Left ventricle myocardium superior (tissue), 1 donor: ENCODE data around the gene ACP7. TPM values are rescaled to one million over a fixed set of nuclear protein-coding genes. Genes with fewer than 3 reads are reported as not detected.
"Not testable (repeated sequence)": the region's sequence is repeated elsewhere in the genome, so short reads cannot be mapped to it uniquely, and the experiment has no call there.

ENCODE experiments used
- ATAC-seq: fragments of 200-7000 bp; cut with Tn5 transposase; one replicate; pipeline ENCODE4 v1.9.1; 2020; ENCODE audit warnings: mild to moderate bottlenecking, moderate library complexity
- DNase-seq: peaks from one replicate; pipeline ENCODE4 v3.0.0-alpha.2; 2020
- intact Hi-C: fragments of 100-400 bp; cut with micrococcal nuclease; formaldehyde crosslinking; loops from one replicate; pipeline ENCODE4 v1.11.0; 2022
- total RNA-seq: library from RNA; stranded (reverse); fragmentation: NEBNext Ultra II Directional; extraction: Animal tissue kit (Norgen Biotek cat#: 25700); gene quantifications from one replicate; pipeline ENCODE4 v1.2.1, GENCODE V29; 2021
- donor health status: DM: no; HTN: yes; CAD: no; lungs with severe emphysema.

ACP7 gene
- total RNA-seq, 1 donor from 2014 or later: not detected

DNA sequence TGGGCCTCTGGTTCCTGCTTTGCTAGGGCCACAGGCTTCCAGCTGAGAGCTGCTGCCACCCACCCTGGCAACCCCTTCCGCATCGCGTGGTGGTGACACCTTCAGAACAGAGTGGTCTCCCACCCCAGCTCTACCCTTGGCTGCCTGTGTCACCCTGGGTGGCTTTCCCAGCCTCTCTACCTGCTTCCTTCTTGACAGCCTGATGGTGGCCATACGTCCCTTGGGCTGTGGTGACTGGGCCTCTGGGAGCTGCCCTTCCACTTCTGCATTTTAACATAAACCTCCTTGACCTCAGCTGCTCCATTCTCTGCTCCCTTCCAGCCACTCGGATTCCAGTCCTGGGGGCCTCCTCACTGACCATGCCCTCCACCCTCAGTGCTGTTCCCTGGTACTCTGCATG lies 58.5 kb downstream of the ACP7 start:
- intact Hi-C loops: no loop called here
- no peak for DNase-seq
- no peak for ATAC-seq

DNA sequence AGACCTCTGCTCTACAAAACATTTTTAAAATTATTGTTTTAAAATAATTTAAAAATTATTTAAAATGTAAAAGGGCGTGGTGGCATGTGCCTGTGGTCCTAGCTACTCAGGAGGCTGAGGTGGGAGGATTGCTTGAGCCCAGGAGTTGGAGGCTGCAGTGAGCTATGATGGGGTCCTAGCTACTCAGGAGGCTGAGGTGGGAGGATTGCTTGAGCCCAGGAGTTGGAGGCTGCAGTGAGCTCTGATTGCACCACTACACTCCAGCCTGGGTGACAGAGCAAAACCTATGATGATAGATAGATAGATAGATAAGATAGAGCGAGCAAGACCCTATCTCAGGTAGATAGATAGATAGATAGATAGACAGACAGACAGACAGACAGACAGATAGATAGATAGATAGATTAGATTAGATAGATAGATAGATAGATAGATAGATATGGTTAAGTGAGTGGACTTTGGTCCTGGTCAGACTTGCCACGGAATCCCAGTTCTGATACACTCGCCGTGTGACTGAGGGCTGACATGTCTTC lies 59.7 kb downstream of the ACP7 start:
- intact Hi-C loops, ATAC-seq, DNase-seq: not testable (repeated sequence)

DNA sequence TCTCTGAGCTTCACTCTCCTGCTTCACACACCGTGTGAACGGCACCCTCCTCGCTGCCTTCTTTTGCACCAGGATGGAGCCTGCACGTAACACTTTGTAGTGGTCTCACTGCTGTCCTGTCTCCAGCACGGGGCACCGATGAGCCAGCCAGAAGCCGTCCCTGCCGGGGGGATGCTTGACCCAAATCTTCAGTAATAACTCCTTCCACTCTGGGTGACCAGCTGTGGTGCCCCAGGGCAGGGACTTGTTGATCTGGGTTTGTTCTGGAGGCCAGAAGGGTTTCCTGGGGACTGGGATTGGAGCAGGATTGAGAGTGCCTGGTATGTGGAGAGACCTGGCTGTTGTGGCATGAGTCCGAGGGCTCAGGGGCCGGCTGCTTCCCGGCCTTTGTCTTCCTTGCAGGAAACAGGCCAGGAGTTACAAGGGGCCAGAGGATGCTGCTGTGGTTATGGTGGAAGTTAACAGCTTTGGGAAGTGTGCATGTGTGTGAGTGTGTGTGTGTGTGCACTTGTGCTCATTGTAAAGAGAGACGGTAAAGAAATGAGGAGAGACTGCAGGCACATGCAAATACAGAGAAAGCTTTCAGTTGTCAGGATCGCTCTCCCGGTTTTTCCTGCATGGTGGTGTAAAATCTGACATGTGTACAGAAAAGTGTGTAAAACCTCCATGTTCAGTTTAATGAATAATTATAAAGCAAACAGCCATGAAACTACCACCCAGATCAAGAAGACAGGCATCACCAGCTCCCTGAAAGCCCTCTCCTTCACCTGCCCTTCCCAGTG lies 60.3 kb downstream of the ACP7 start:
- DNase-seq (no peak), ATAC-seq (peak; percentile 33)
- intact Hi-C loops: no loop called here

DNA sequence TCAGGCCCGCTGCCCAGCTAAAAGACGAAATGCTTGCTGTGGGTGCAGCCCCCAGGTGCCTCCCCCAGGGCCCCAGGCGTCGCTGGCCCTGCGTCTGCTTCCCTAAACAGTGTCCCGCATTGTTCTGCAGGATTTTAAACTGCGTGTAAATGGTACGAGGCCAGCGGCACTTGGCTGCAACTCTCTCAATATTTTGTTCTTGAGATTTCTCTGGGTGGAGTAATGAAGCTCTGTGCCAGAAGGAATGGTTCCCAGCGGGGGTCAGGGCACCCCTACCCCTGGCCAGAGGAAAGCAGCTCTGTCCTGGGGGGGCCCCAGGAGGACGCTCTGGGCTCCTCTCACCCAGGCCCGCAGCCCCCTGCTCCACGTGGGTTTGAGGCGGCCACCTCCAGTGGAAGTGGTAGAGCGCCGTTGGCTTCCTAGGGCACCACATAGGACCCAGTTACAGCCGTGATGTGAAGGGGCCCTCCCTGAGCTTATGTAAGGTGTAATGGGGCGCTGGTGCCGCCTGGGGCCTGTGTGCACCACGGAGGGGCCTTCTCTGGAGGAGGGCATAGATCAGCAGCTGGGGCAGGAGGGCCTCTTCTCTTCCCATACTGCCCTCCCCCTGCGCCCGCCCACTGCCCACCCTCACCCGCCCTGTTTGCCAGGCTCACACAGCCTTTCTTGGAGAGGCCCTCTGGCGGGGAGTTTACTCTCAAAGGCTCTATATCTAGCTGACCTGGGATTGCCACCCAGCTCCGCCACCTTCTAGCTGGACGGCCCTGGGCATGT lies 61.2 kb downstream of the ACP7 start:
- ATAC-seq (peak; percentile 89), DNase-seq (no peak)
- intact Hi-C loops: no loop called here

DNA sequence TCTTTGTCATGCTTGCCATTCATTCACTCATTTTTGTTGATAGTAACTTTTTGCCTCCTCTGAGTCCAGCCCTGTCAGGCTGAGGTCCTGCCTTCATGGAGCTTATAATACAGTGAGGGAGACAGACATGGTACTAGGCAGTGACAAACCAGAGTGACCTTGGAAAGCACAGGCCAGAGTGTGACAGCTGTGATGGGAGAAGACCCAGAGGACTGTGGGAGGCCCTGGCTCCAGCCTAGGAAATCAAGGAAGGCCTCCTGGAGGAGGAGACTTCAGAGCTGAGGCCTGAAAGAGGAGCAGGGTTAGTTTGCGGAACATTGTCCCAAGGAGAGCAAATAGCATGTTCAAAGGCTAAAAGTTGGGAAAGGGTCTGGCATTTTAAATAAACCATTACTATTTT lies 61.9 kb downstream of the ACP7 start:
- DNase-seq (no peak), ATAC-seq (peak; percentile 30)
- intact Hi-C loops: no loop called here

DNA sequence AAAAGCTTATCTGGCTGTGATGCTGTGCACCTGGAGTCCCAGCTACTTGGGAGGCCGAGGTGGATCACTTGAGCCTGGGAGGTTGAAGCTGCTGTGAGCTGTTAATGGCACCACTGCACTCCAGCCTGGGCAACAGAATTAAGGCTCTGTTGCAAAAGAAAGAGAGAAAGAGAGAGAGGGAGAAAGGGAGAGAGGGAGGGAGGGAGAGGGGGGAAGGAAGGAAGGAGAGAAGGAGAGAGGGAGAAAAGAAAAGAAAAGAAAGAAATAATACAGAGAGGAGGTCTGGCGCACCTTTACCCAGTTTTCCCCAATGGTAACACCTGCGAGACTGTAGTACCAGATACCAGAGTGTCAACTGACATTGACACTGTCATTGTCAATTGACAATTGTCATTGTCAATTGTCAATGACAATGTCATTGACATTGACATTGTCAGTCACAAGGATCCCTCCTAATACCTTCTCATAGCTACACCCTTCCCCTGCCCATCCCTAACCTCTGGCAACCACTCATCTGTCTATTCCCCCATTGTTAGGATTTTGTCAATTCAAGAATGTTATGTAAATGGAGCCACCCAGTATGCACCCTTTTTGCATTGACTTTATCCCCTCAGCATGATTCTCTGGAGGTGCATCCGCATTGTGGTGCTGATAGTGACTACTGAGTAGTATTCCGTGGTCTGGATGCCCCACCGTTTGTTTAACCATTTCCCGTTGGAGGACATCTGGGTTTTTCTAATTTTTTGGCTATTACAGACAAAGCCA lies 62.7 kb downstream of the ACP7 start:
- DNase-seq: no peak
- intact Hi-C loops: no loop called here
- ATAC-seq: no peak

DNA sequence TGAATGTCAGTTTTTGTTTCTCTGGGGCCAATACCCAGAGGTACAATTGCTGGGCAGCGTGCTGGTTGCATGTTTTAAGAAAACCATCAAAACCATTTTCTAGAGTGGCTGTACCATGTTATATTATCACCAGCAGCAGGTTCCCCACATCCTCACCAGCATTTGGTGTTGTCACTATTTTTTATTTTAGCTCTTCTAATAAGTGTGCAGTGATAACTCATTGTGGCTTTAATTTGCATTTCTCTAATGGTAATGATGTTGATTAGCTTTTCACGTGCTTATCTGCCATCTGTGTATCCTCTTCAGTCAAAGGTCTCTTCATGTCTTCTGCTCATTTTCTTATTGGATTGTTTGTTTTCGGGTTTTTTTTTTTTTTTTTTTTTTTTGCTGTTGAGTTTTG lies 63.3 kb downstream of the ACP7 start:
- ATAC-seq: no peak
- intact Hi-C loops: no loop called here
- no peak for DNase-seq

DNA sequence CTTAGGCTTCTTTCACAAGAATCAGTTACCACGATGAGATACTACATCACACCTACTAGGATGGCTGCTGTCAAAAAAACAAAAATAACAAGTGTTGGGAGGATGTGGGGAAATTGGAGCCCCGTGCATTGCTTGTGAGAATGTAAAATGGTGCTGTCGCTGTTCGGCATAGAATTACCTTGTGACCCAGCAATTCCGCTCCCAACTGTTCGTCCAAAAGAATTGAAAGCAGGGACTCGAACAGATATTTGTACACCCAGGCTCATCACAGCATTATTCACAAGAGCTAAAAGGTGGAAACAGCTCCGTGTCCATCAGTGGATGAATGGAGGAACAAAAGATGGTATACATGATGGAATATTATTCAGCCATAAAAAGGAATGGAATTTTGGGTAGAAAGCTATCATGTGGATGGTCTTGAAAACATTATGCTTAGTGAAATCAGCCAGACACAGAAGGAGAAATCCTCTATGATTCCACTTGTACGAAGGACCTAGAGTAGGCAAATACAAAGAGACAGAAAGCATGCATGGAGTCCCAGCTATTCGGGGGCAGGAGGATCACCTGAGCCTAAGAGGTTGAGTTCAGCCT lies 64.9 kb downstream of the ACP7 start:
- ATAC-seq (no peak), DNase-seq (no peak)
- intact Hi-C loops: no loop called here

DNA sequence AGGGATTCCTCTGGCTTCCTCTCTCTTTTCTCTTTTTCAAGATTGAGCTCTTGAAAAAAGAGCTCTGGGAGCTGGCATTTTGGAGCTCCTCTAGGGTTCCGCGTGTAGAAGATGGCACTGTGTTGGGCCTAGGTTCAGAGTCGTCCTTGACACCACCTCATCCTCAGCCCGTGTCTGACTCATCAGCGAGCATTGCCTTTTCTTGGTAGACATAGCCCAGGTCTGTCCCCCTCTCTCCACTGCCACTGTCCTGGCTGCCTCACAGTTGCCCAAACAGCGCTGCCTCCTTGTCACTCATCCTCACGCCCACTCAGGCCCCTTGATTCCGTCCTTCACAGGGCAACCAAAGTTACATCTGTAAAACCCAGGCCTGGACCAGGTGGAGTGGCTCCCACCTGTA lies 66.1 kb downstream of the ACP7 start:
- intact Hi-C loops: no loop called here
- DNase-seq (no peak), ATAC-seq (no peak)

DNA sequence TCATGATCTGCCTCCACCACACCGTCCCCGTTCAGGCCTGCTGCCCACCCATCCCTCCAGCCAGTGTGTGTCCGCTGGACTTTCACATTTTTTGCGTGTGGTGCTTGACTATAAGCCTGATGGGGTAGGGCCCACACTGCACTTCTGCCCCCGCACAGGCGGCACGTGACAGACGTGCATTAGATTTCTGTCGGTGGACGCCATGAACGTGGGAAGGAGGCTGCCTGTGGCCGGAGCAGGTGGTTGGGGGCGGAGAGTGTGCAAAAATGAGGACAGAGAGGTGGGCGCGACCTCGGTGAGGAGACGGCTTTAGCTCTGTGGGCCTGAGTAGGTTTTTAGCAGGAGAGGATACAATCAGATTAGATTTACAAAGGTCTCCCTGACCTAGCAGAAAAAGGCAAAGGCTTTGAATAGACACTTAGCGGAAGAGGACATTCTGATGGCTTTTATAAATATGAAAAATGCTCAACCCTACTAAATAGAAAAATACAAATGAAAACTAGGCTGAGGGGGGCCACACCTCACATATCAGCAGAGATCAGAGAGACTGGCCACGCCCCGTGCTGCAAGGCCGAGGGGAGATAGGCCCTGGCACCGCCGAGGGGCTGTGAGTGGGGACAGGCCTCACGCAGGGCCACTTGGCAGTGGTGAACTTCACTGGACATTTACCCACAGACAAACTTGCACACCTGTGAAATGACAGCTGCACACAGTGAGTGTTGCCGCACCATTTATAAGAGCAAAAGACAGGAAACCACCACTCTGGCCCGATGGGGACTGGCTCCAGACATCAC lies 66.8 kb downstream of the ACP7 start:
- no peak for DNase-seq
- ATAC-seq: no peak
- intact Hi-C loops: no loop called here

DNA sequence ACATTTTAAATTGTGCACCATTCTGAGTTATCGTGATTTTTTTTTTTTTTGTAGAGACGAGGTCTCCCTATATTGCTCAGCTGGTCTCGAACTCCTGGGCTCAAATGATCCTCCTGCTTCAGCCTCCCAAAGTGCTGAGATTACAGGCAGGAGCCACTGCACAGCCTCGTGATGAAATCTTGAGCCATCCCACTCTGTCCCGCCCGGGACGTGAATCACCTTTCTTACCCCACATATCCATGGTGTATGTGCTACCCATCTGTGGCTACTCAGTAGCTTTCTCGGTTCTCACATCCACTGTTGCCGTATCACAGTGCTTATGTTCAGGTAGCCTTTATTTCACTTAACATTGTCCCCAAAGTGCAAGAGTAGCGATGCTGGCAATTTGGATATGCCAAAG lies 67.9 kb downstream of the ACP7 start:
- intact Hi-C loops: no loop called here
- DNase-seq (no peak), ATAC-seq (no peak)

DNA sequence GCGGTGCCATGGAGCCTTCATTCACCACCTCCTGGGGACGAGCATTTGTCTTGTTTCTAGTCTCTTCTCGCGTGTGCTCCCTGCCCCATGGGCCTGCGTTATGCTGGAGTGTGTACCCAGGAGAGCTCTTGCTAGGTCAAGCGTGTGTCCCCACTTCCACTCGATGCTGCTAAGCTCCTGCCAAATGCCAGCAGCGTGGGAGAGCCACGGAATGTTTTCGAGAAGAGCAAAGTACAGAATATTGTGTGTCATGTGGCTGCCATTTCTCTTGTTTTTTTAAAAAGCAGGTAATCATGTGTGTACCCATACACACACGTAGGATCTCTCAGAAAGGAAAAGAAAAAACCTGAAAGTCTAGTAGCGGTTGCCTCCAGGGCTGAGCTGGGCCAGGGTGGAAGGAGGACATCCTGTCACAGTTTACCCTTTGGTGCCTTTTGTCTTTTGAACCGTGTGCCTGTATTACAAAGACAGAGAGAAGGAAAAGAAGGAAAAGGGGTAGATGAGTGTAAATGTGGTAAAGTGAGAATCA lies 70.0 kb downstream of the ACP7 start:
- DNase-seq (no peak), ATAC-seq (no peak)
- intact Hi-C loops: no loop called here

DNA sequence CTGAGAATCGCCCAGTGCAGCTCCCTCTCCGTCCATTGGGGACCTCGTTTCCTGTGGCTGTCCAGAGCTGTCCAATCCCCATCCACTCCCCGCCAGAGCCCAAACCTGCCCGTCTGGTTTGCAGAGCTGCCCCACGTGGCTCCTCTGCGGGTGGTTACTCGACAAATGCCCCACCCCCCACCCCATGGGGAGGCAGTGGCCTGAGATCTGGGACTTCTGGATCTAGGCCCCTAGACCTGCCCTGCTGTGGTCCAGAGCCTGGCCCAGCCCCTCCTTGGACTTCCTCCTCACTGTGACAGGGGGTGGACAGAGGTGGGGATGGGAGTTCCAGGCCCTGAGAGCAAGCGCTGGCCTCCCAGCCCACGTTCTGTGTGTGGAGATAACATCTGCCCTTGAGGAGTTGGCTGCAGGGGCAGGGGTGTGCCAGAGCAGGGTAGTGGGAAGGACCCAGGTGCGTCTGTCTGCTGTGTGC lies 70.5 kb downstream of the ACP7 start:
- peak; percentile 21 for DNase-seq
- peak; percentile 27 for ATAC-seq
- intact Hi-C loops: no loop called here

DNA sequence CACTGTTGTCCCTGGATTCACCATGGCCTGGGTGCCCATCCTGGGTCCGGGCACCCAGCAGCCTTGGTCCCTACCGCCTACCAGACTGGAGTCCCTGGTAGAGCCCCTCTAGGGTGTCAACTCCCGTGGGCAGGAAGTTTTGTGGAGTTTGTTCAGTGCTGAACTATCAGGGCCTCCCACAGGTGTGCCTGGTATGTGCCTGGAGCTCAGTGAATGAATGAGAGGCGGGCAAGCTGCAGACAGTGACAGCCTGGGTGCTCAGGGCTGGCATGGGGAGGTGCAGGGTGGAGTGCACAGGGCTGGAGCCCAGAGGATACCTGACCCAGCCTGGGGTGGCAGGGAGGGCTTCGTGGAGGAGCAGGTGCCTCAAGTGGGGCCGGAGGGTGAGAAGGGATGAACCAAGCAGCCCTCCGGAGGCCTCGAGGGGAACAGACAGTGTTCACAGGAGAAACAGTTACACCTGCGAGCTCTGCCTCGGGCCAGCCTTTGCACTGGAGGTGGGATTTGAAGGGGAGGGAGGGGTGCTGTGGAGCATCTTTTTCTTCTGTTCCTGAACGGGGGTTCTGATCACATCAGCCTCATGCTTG lies 71.0 kb downstream of the ACP7 start:
- no peak for ATAC-seq
- intact Hi-C loops: no loop called here
- no peak for DNase-seq

DNA sequence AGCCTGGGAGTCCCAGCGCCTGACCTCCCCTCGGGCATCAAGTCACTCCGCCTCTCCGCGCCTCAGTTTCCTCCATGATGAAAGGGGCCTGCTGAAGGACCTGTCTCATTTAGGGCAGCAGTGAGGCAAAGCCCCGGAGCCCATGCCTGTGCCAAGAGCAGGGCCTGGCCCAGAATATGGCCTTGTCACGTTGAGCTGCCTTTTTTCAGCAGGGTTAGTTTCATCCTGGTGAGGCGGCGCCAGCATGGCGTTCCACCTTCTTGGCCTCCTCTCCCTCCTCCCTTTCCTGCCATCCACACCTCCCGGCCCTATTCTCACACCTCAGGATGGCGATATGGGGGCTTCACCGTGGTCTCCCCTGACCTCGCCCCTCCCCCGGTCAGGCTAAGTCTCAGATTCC lies 71.6 kb downstream of the ACP7 start:
- intact Hi-C loops: no loop called here

DNA sequence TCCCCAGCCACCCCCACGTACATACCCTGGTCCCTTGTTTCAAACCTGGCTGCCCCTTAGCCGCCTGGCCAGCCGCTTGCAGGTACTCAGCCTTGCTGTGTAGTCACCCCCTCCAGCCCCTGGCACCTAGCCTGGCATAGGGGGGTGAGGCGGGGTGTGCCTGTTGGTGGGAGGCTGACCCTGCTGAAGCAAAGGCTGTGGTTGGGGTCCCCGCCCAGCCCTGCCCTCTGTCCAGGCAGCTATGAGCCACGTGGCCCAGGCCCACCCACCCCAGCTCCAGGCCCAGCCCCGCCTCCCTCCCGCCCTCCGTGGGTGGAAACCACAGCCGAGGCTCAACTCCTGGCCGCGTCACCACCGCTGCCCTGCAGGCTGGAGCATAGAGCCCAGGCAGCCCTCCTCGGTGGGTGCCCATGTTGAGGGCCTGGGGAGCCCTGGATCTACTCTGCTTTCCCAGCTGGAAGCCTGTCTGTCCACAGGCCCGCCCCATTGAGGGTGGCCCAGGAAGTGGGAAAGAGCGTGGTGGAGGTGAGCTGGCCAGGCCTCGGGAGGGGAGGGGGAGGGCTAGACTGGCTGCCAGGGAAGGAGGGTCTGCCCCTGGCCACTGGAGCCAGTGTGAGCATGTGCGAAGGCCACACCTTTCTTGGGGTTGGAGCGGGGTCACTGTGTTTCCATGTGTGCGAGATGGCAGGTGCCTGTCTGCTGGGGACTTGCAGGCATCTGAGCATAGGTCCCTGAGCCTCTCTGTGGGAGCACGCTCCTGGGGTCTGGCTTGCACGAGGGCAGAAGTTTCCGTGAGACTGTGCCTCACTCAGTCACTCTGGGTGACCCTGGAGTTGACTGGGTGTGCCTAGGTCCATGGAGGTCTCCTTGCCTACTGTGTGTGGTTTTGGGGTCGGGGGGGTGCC lies 72.4 kb downstream of the ACP7 start:
- ATAC-seq (no peak), DNase-seq (no peak)
- intact Hi-C loops: no loop called here

More for the DNA sequence above, 71.6 kb downstream of the ACP7 start:
- no peak for ATAC-seq
- DNase-seq: no peak
